Activated CD4-positive, alpha-beta memory T cell treated with anti-CD3 and anti-CD28 coated beads, Interleukin-2, amount 10 ng/mL, durations not matched to agents 7 days and 5 days (primary cell): ENCODE measurements around the gene DCTPP1. TPM values are rescaled to one million over a fixed set of nuclear protein-coding genes. Genes with fewer than 3 reads are reported as not detected.
"Not testable (repeated sequence)": the region's sequence is repeated elsewhere in the genome, so short reads cannot be mapped to it uniquely, and the experiment has no call there.

ENCODE experiments used
- CTCF ChIA-PET: fragments of 350-600 bp; sonication (Branson Sonifier 250); formaldehyde crosslinking; loops from one replicate; lab custom pipeline; 2021; ENCODE audit warnings: antibody characterized with exemption, inconsistent platforms; lab: Charles Lee
- POLR2A ChIA-PET: fragments of 350-600 bp; sonication (Branson Sonifier 250); formaldehyde crosslinking; loops from one replicate; lab custom pipeline; 2021; ENCODE audit warnings: antibody characterized with exemption; lab: Charles Lee
- DNase-seq: peaks from one replicate; pipeline ENCODE4 v3.0.0-alpha.2; 2020
- H3K27ac Mint-ChIP-seq: one replicate; pipeline ENCODE4 v1.8.0; 2021; ENCODE audit warnings: mild to moderate bottlenecking, mixed read lengths
- H3K27me3 Mint-ChIP-seq: one replicate; pipeline ENCODE4 v1.8.0; 2021; ENCODE audit warnings: mixed read lengths
- H3K36me3 Mint-ChIP-seq: one replicate; pipeline ENCODE4 v1.8.0; 2021; ENCODE audit warnings: low read depth, mixed read lengths
- H3K4me1 Mint-ChIP-seq: one replicate; pipeline ENCODE4 v1.8.0; 2021; ENCODE audit warnings: mixed read lengths
- H3K4me3 Mint-ChIP-seq: one replicate; pipeline ENCODE4 v1.8.0; 2021; ENCODE audit warnings: mild to moderate bottlenecking, mixed read lengths
- H3K9me3 Mint-ChIP-seq: one replicate; pipeline ENCODE4 v1.8.0; 2021; ENCODE audit warnings: mixed read lengths
- total RNA-seq, 2 experiments: library from RNA; stranded (reverse); gene quantifications; one replicate each; pipeline ENCODE4 v1.2.3, GENCODE V29; 2021

Gene DCTPP1
- total RNA-seq, 2 experiments from 2014 or later, result 51.3 to 51.4 TPM

- peak overlapping the region; percentile 53 for H3K27ac Mint-ChIP-seq
These were observed 21.9 kb downstream of the DCTPP1 start for GRCh38 chr16:30407804-30408534.

GRCh38 chr16:30407102-30407803, 22.6 kb downstream of the DCTPP1 start, which contains the start of gene ZNF771:
Gene ZNF771, plus strand, starts transcription at chr16:30407606. Its CDS starts 448 bp downstream, at chr16:30408054.
- ChIA-PET CTCF (interaction anchor here (0.6 to 4.7 kb wide), 13 partner anchors 10 to 315 kb away, joined by 3 to 50 read pairs (median 3); partner anchors contain the start of genes DCTPP1, SEPTIN1, TBC1D10B and ZNF48), POLR2A (interaction anchor here (0.7 to 4.4 kb wide), 22 partner anchors 8 to 340 kb away, joined by 3 to 33 read pairs (median 6); partner anchors contain the start of genes CORO1A, DCTPP1, FBRS and SEPTIN1)
- H3K4me3 Mint-ChIP-seq, result peak within 1 kb of the TSS; percentile 89
- no peaks in the 10 kb centered on the region for H3K9me3 Mint-ChIP-seq
- peaks cover 3% of the 10 kb centered on the region for H3K27me3 Mint-ChIP-seq
- peak within 1 kb of the TSS; percentile 79 for H3K27ac Mint-ChIP-seq
- peak; percentile 92 for DNase-seq
- peaks cover 8% of the 10 kb centered on the region for H3K36me3 Mint-ChIP-seq
- peaks cover 37% of the 10 kb centered on the region for H3K4me1 Mint-ChIP-seq

More at GRCh38 chr16:30407804-30408534, 21.9 kb downstream of the DCTPP1 start:
- CTCF ChIA-PET, result interaction anchor here (0.6 to 4.7 kb wide), 15 partner anchors 10 to 316 kb away, joined by 3 to 50 read pairs (median 6); partner anchors contain the start of genes DCTPP1, PRR14, SEPTIN1 and TBC1D10B
- H3K27me3 Mint-ChIP-seq, result peaks cover 3% of the 10 kb centered on the region
- DNase-seq, result no peak
- H3K9me3 Mint-ChIP-seq, result no peaks in the 10 kb centered on the region
- H3K4me1 Mint-ChIP-seq, result peaks cover 38% of the 10 kb centered on the region
- peaks cover 8% of the 10 kb centered on the region for H3K36me3 Mint-ChIP-seq
- POLR2A ChIA-PET, result interaction anchor here (0.9 to 4.4 kb wide), 21 partner anchors 9 to 341 kb away, joined by 3 to 33 read pairs (median 6); partner anchors contain the start of genes CORO1A, DCTPP1, FBRS and SEPTIN1
- H3K4me3 Mint-ChIP-seq, result peak overlapping the region; percentile 89

GRCh38 chr16:30406795-30407101, 23.1 kb downstream of the DCTPP1 start:
- Mint-ChIP-seq H3K4me1 (peaks cover 33% of the 10 kb centered on the region), H3K27ac (peak overlapping the region; percentile 79), H3K36me3 (peaks cover 3% of the 10 kb centered on the region), H3K4me3 (peak overlapping the region; percentile 89), H3K9me3 (no peaks in the 10 kb centered on the region), H3K27me3 (peaks cover 3% of the 10 kb centered on the region)
- CTCF ChIA-PET, result interaction anchor here (0.9 to 4.7 kb wide), 10 partner anchors 9 to 264 kb away, joined by 3 to 50 read pairs (median 3); partner anchors contain the start of genes DCTPP1, SEPTIN1, TBC1D10B and ZNF48
- no peak for DNase-seq
- POLR2A ChIA-PET, result interaction anchor here (0.7 to 4.4 kb wide), 18 partner anchors 8 to 264 kb away, joined by 3 to 33 read pairs (median 6); partner anchors contain the start of genes CORO1A, DCTPP1, FBRS and SEPTIN1

GRCh38 chr16:30401768-30402425, 27.9 kb downstream of the DCTPP1 start:
- Mint-ChIP-seq H3K9me3 (no peaks in the 10 kb centered on the region), H3K4me1 (peaks cover 37% of the 10 kb centered on the region), H3K27ac (peak overlapping the region; percentile 41), H3K27me3 (peaks cover 3% of the 10 kb centered on the region), H3K36me3 (peaks cover 18% of the 10 kb centered on the region), H3K4me3 (peak overlapping the region; percentile 82)
- CTCF ChIA-PET, result interaction anchor here (1.2 to 1.9 kb wide), 2 partner anchors 19 to 28 kb away, joined by 3 to 5 read pairs; partner anchors contain the start of genes DCTPP1 and SEPTIN1
- no peak for DNase-seq
- POLR2A ChIA-PET, result interaction anchor here (0.6 to 4.3 kb wide), 4 partner anchors 12 to 217 kb away, joined by 3 to 25 read pairs (median 4); partner anchors contain the start of gene SEPTIN1

- POLR2A ChIA-PET, result interaction anchor here (0.6 to 4.3 kb wide), 2 partner anchors 17 to 136 kb away, joined by 3 to 25 read pairs; partner anchors contain the start of gene SEPTIN1
- H3K27ac Mint-ChIP-seq, result peak overlapping the region; percentile 76
- no peaks in the 10 kb centered on the region for H3K9me3 Mint-ChIP-seq
- H3K4me1 Mint-ChIP-seq, result peaks cover 44% of the 10 kb centered on the region
- H3K36me3 Mint-ChIP-seq, result peaks cover 20% of the 10 kb centered on the region
- H3K27me3 Mint-ChIP-seq, result peaks cover 3% of the 10 kb centered on the region
- peak overlapping the region; percentile 82 for H3K4me3 Mint-ChIP-seq
- CTCF ChIA-PET, result interaction anchor here (2.5 kb wide), 1 partner anchor 10 kb away, joined by 10 read pairs; no protein-coding TSS in a partner anchor
- no peak for DNase-seq
These were observed 30.2 kb downstream of the DCTPP1 start for GRCh38 chr16:30399435-30400186.

- POLR2A ChIA-PET, result interaction anchor here (0.6 to 5.6 kb wide), 4 partner anchors 8 to 137 kb away, joined by 3 to 64 read pairs (median 16); partner anchors contain the start of genes SEPTIN1 and ZNF771
- Mint-ChIP-seq H3K27me3 (no peaks in the 10 kb centered on the region), H3K9me3 (no peaks in the 10 kb centered on the region), H3K4me3 (peak overlapping the region; percentile 82), H3K36me3 (peaks cover 20% of the 10 kb centered on the region), H3K4me1 (peaks cover 47% of the 10 kb centered on the region), H3K27ac (no peak overlapping the region)
- CTCF ChIA-PET, result interaction anchor here (1.6 to 2.5 kb wide), 2 partner anchors 11 to 31 kb away, joined by 5 to 10 read pairs; partner anchors contain the start of gene DCTPP1
- DNase-seq, result no peak
These were observed 31.0 kb downstream of the DCTPP1 start for GRCh38 chr16:30398661-30399434.

GRCh38 chr16:30397776-30398660, 31.8 kb downstream of the DCTPP1 start:
- Mint-ChIP-seq H3K36me3 (peaks cover 20% of the 10 kb centered on the region), H3K4me3 (no peak overlapping the region), H3K27ac (no peak overlapping the region), H3K9me3 (no peaks in the 10 kb centered on the region), H3K27me3 (no peaks in the 10 kb centered on the region), H3K4me1 (peaks cover 47% of the 10 kb centered on the region)
- no peak for DNase-seq
- POLR2A ChIA-PET, result interaction anchor here (1.0 to 5.6 kb wide), 2 partner anchors 9 to 16 kb away, joined by 6 to 64 read pairs; partner anchors contain the start of genes SEPTIN1 and ZNF771
- CTCF ChIA-PET, result interaction anchor here (1.6 kb wide), 1 partner anchor 32 kb away, joined by 5 read pairs; the partner anchor contains the start of gene DCTPP1

- Mint-ChIP-seq H3K4me1 (peaks cover 47% of the 10 kb centered on the region), H3K27ac (peak overlapping the region; percentile 4), H3K4me3 (peak overlapping the region; percentile 83), H3K9me3 (no peaks in the 10 kb centered on the region), H3K36me3 (peaks cover 20% of the 10 kb centered on the region), H3K27me3 (no peaks in the 10 kb centered on the region)
- POLR2A ChIA-PET, result interaction anchor here (1.8 to 5.6 kb wide), 2 partner anchors 15 to 21 kb away, joined by 5 to 64 read pairs; partner anchors contain the start of gene SEPTIN1
- DNase-seq, result no peak
- CTCF ChIA-PET, result interaction anchor here (0.9 to 1.6 kb wide), 2 partner anchors 33 to 198 kb away, joined by 4 to 5 read pairs; partner anchors contain the start of gene DCTPP1
These were observed 32.8 kb downstream of the DCTPP1 start for GRCh38 chr16:30397056-30397455.

- H3K4me1 Mint-ChIP-seq, result peaks cover 45% of the 10 kb centered on the region
- ChIA-PET POLR2A (interaction anchor here (1.1 to 5.6 kb wide), 8 partner anchors 8 to 137 kb away, joined by 3 to 64 read pairs (median 8); partner anchors contain the start of genes SEPTIN1 and ZNF771), CTCF (interaction anchor here (0.7 to 2.6 kb wide), 7 partner anchors 13 to 198 kb away, joined by 3 to 17 read pairs (median 6); partner anchors contain the start of gene SEPTIN1)
- not testable (repeated sequence) for DNase-seq, H3K9me3 Mint-ChIP-seq, H3K27ac Mint-ChIP-seq, H3K27me3 Mint-ChIP-seq
- peaks cover 20% of the 10 kb centered on the region for H3K36me3 Mint-ChIP-seq
- H3K4me3 Mint-ChIP-seq, result peak overlapping the region; percentile 83
These were observed 33.2 kb downstream of the DCTPP1 start for GRCh38 chr16:30396627-30397026.
